A673 (cell line): ENCODE data around the gene OSBPL1A. TPM values are rescaled to one million over a fixed set of nuclear protein-coding genes. Genes with fewer than 3 reads are reported as not detected.

Source experiments
- BruUV-seq: library from RNA; stranded (reverse); fragments of 400-500 nt; replicated peaks from 2 replicates; lab custom pipeline; 2021; lab: Mats Ljungman, UMichigan
- CTCF ChIA-PET: fragments of 300-600 bp; sonication (Branson Sonifier 250); formaldehyde crosslinking; loops from one replicate; lab custom pipeline; 2022; ENCODE audit warnings: antibody characterized with exemption; lab: Charles Lee
- POLR2A ChIA-PET: fragments of 300-600 bp; sonication (Branson Sonifier 250); formaldehyde crosslinking; loops from one replicate; lab custom pipeline; 2022; ENCODE audit warnings: antibody characterized with exemption; ENCODE audit not compliant: low non-redundant PET; lab: Charles Lee
- DNase-seq: peaks from one replicate; pipeline ENCODE4 v3.0.0-alpha.2; 2015; ENCODE audit warnings: low spot score
- H3K27ac ChIP-seq: fragments of 200-600 bp; sonication (generic); 2 replicates; pipeline ENCODE4 v1.5.1; 2016; ENCODE audit warnings: mixed run types, low read depth, mild to moderate bottlenecking, mixed read lengths, antibody characterized with exemption, low read length; ENCODE audit not compliant: poor library complexity, severe bottlenecking
- H3K27me3 ChIP-seq: fragments of 200-600 bp; sonication (generic); replicated peaks from 2 replicates; pipeline ENCODE4 v1.6.1; 2017; ENCODE audit warnings: mixed run types, low read depth, mild to moderate bottlenecking, mixed read lengths, antibody characterized with exemption, low read length; ENCODE audit not compliant: insufficient read depth, poor library complexity
- H3K36me3 ChIP-seq: fragments of 200-600 bp; sonication (generic); 2 replicates; pipeline ENCODE4 v1.6.1; 2016; ENCODE audit warnings: mixed run types, mild to moderate bottlenecking, mixed read lengths, antibody characterized with exemption, low read length; ENCODE audit not compliant: insufficient read depth, poor library complexity, severe bottlenecking
- H3K4me1 ChIP-seq: fragments of 200-600 bp; sonication (generic); 2 replicates; pipeline ENCODE4 v1.6.1; 2017; ENCODE audit warnings: mixed run types, mild to moderate bottlenecking, mixed read lengths, antibody characterized with exemption, low read length; ENCODE audit not compliant: insufficient read depth, poor library complexity, severe bottlenecking
- H3K4me3 ChIP-seq: fragments of 200-600 bp; sonication (generic); 2 replicates; pipeline ENCODE4 v1.5.1; 2016; ENCODE audit warnings: low read depth, mixed run types, mild to moderate bottlenecking, mixed read lengths, low read length; ENCODE audit not compliant: poor library complexity, severe bottlenecking
- H3K9me3 ChIP-seq: fragments of 200-600 bp; sonication (generic); 2 replicates; pipeline ENCODE4 v1.6.1; 2016; ENCODE audit warnings: mixed run types, low read depth, mild to moderate bottlenecking, mixed read lengths, antibody characterized with exemption, low read length; ENCODE audit not compliant: poor library complexity, severe bottlenecking
- EZH2 ChIP-seq: fragments of 200-600 bp; sonication (generic); IDR thresholded peaks from 2 replicates; pipeline ENCODE4 v1.6.1; 2017; ENCODE audit warnings: borderline replicate concordance, low read depth, mild to moderate bottlenecking, mixed read lengths, antibody characterized with exemption, low read length; ENCODE audit not compliant: poor library complexity, severe bottlenecking
- intact Hi-C: fragments of 100-400 bp; cut with micrococcal nuclease; formaldehyde crosslinking; loops from one replicate; pipeline ENCODE4 v1.10.0; 2022; ENCODE audit not compliant: unreplicated experiment
- total RNA-seq: library from RNA; stranded (reverse); gene quantifications from 2 replicates; pipeline ENCODE4 v1.2.3, GENCODE V29; 2021
- TF ChIP-seq, protein P1 (sequence below): fragments of 300-800, 200-600 bp; sonication (generic); conservative IDR thresholded peaks from 2 replicates; pipeline ENCODE4 v1.5.1; 2017; ENCODE audit warnings: low read depth, mild to moderate bottlenecking, antibody characterized with exemption, low read length, moderate library complexity, mixed read lengths

OSBPL1A gene
- total RNA-seq, 1 experiment from 2014 or later, result 26.1 TPM

DNA sequence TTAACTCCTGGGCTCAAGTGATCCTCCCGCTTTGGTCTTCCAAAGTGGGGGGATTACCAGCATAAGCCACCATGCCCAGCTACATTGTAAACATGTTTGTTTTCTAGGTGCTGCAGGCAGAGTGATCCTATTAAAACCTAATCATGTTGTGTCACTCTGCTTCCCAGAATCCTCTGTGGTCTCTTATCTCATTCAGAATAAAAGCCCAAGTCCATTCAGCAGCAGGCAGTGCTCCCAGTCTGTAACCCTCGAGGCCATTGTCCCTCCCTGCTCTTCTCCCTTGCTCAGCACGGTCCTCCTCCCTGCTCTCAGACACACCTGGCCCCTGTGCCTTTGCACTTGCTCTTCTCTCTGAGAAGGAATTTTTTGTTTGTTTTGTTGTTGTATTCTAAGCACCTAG lies 269.9 kb downstream of the OSBPL1A start:
- intact Hi-C loops, result loop anchor here (5.0 kb wide), 1 partner anchor 50 kb away; no protein-coding TSS in a partner anchor
- Histone ChIP-seq H3K9me3 (no peaks in the 10 kb centered on the region), H3K27me3 (no peaks in the 10 kb centered on the region), H3K4me3 (no peak overlapping the region), H3K36me3 (peaks cover 6% of the 10 kb centered on the region), H3K4me1 (no peaks in the 10 kb centered on the region), H3K27ac (no peak overlapping the region)
- ChIA-PET CTCF (no interaction called here), POLR2A (no interaction called here)
- TF ChIP-seq EZH2, result no peak
- TF ChIP-seq, protein P1, sequence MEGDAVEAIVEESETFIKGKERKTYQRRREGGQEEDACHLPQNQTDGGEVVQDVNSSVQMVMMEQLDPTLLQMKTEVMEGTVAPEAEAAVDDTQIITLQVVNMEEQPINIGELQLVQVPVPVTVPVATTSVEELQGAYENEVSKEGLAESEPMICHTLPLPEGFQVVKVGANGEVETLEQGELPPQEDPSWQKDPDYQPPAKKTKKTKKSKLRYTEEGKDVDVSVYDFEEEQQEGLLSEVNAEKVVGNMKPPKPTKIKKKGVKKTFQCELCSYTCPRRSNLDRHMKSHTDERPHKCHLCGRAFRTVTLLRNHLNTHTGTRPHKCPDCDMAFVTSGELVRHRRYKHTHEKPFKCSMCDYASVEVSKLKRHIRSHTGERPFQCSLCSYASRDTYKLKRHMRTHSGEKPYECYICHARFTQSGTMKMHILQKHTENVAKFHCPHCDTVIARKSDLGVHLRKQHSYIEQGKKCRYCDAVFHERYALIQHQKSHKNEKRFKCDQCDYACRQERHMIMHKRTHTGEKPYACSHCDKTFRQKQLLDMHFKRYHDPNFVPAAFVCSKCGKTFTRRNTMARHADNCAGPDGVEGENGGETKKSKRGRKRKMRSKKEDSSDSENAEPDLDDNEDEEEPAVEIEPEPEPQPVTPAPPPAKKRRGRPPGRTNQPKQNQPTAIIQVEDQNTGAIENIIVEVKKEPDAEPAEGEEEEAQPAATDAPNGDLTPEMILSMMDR, result no peak
- DNase-seq, result no peak
- no TSS peak for BruUV-seq

DNA sequence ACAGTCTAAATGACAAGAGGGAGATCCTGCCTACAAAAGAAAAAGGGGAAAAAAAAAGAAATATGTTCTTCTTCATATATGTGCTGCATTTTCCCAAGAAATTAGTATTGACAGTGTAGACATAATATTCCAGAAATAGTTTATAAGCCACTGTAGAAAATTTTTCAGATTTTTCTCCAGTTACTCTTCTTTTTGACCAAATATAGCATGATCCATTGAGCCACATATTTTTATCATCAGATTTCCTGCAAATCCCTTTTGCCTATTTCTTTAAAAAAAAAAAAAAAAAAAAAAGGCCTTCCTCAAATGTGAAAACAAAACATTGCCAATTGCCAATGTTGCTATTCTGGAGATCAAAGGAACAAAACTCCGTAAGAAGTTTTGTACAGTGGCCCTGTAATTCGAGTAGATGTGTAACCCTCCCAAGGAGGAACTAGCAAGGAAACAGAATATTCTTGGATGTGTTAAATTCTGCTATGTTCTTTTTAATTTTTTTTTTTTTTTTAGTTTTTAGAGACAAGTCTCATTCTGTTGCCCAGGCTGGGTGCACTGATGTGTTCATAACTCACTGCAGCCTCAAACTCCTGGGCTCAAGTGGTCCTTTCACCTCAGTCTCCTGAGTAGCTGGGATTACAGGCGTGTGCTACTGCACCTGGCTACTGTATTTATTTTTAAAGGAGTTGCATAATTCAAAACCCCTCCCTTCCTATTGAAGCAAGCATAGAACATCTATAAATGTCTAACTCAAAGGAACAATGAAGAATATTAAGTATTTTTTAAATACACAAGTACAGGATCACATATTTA lies 271.3 kb downstream of the OSBPL1A start:
- intact Hi-C loops, result loop anchor here (5.0 kb wide), 1 partner anchor 49 kb away; no protein-coding TSS in a partner anchor
- no peaks in the 10 kb centered on the region for H3K27me3 ChIP-seq
- ChIA-PET CTCF (no interaction called here), POLR2A (no interaction called here)
- BruUV-seq, result no TSS peak
- no peaks in the 10 kb centered on the region for H3K9me3 ChIP-seq
- no peak overlapping the region for H3K27ac ChIP-seq
- no peak for DNase-seq
- no peak overlapping the region for H3K4me3 ChIP-seq
- TF ChIP-seq EZH2, result no peak
- TF ChIP-seq, protein P1, result no peak
- H3K36me3 ChIP-seq, result no peaks in the 10 kb centered on the region
- no peaks in the 10 kb centered on the region for H3K4me1 ChIP-seq

DNA sequence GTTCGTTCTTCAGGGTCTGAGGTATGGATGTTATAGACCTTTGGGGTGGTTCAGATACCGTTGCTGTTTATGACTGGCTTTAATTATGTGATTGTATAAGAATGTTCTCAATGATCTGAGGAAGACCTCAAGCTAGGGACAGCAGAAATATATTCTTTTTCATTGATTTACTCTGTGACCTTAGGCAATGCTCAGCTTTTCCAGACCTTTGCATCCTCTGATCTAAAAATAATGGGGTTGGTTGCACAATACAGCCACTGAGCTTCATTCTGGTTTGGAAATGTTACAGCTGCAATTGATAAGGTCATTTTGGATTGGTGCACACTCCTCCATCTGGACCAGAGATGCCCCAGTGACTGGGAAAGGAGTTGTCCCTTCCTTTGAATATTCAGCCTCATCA lies 276.0 kb downstream of the OSBPL1A start:
- no peaks in the 10 kb centered on the region for H3K27me3 ChIP-seq
- no peak for DNase-seq
- no peaks in the 10 kb centered on the region for H3K36me3 ChIP-seq
- no peak overlapping the region for H3K27ac ChIP-seq
- no peaks in the 10 kb centered on the region for H3K9me3 ChIP-seq
- TF ChIP-seq, protein P1, result no peak
- TF ChIP-seq EZH2, result no peak
- no TSS peak for BruUV-seq
- no peak overlapping the region for H3K4me3 ChIP-seq
- intact Hi-C loops, result no loop called here
- POLR2A ChIA-PET, result no interaction called here
- no peaks in the 10 kb centered on the region for H3K4me1 ChIP-seq
- CTCF ChIA-PET, result no interaction called here
